Mammary epithelial cell (primary cell): ENCODE data around the gene NACA2.

ENCODE experiments used
- CTCF ChIP-seq, 2 donors: IDR thresholded peaks in 1 of 2; conservative IDR thresholded peaks in 1 of 2; 2 replicates each; pipeline ENCODE4 v1.5.1; 2011 to 2012; ENCODE audit warnings: inconsistent platforms in 2 of 2, low read length in 2 of 2, mild to moderate bottlenecking in 2 of 2, control low read depth in 1 of 2, low read depth in 1 of 2; ENCODE audit not compliant: insufficient read depth in 1 of 2; ENCODE audit errors: extremely low read depth in 1 of 2
- EZH2 ChIP-seq: IDR thresholded peaks from 2 replicates; pipeline ENCODE4 v1.6.1; 2012; ENCODE audit warnings: low read length, inconsistent platforms, borderline replicate concordance

GRCh38 chr17:61625564-61625963 is 34.5 kb upstream of the NACA2 start:
- TF ChIP-seq CTCF (conservative IDR thresholded peaks at IDR 0.05 in 1 of 2, IDR thresholded peaks at IDR 0.05 in 1 of 2; ENCODE audit: extremely low read depth in 1 of 2, insufficient read depth in 1 of 2, low read depth in 1 of 2, low read length in 2 of 2): no peak
- TF ChIP-seq EZH2: no peak
